ENCODE data around the gene ZNF362.

- TF ChIP-seq, protein P1, sequence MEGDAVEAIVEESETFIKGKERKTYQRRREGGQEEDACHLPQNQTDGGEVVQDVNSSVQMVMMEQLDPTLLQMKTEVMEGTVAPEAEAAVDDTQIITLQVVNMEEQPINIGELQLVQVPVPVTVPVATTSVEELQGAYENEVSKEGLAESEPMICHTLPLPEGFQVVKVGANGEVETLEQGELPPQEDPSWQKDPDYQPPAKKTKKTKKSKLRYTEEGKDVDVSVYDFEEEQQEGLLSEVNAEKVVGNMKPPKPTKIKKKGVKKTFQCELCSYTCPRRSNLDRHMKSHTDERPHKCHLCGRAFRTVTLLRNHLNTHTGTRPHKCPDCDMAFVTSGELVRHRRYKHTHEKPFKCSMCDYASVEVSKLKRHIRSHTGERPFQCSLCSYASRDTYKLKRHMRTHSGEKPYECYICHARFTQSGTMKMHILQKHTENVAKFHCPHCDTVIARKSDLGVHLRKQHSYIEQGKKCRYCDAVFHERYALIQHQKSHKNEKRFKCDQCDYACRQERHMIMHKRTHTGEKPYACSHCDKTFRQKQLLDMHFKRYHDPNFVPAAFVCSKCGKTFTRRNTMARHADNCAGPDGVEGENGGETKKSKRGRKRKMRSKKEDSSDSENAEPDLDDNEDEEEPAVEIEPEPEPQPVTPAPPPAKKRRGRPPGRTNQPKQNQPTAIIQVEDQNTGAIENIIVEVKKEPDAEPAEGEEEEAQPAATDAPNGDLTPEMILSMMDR (IDR thresholded peaks at IDR 0.05 in 2 of 3, conservative IDR thresholded peaks at IDR 0.05 in 1 of 3; ENCODE audit: control insufficient read depth in 2 of 3, extremely low read depth in 1 of 3, insufficient read depth in 1 of 3, low read depth in 3 of 3, low read length in 3 of 3): no peak
- no peak for TF ChIP-seq EZH2 (IDR thresholded peaks at IDR 0.05; ENCODE audit: borderline replicate concordance, control insufficient read depth, low read depth, low read length)
- TF ChIP-seq TAF1 (IDR thresholded peaks at IDR 0.05; ENCODE audit: borderline replicate concordance, low read depth, low read length): no peak
- no peak for TF ChIP-seq SMC3 (IDR thresholded peaks at IDR 0.05; ENCODE audit: borderline replicate concordance, low read length)
- no peak for TF ChIP-seq NRF1 (conservative IDR thresholded peaks at IDR 0.05; ENCODE audit: low read depth, low read length)
- TF ChIP-seq JUNB (IDR thresholded peaks at IDR 0.05): no peak
These were observed 14.1 kb downstream of the ZNF362 start for GRCh38 chr1:33270379-33270778.

Data from GM12878 (cell line).